OCI-LY3 (cell line): ENCODE measurements around the gene ANKS1B.

Source experiments
- H2AFZ ChIP-seq: fragments of 200-600, 300-600 bp; shearing (Covaris generic); 2 replicates; pipeline ENCODE4 v1.6.0; 2014; ENCODE audit warnings: antibody characterized with exemption, low read depth, low read length
- H3K27ac ChIP-seq: fragments of 200-600, 300-600 bp; sonication (generic); 2 replicates; pipeline ENCODE4 v1.5.1; 2014; ENCODE audit warnings: mild to moderate bottlenecking, low read length, moderate library complexity, mixed read lengths
- H3K27me3 ChIP-seq: fragments of 200-600, 300-600 bp; sonication (generic); 2 replicates; pipeline ENCODE4 v1.6.1; 2014; ENCODE audit warnings: low read depth, low read length, mixed read lengths
- H3K36me3 ChIP-seq: fragments of 200-600, 300-600 bp; sonication (generic); replicated peaks from 2 replicates; pipeline ENCODE3; 2014; ENCODE audit warnings: low read depth, low read length, mixed read lengths
- H3K4me1 ChIP-seq: fragments of 300-600, 200-600 bp; sonication (generic); 2 replicates; pipeline ENCODE4 v1.6.1; 2014; ENCODE audit warnings: low read length, mixed read lengths
- H3K4me2 ChIP-seq: fragments of 200-600, 300-600 bp; sonication (generic); 2 replicates; pipeline ENCODE4 v1.6.1; 2014; ENCODE audit warnings: low read length, mixed read lengths
- H3K4me3 ChIP-seq: fragments of 300-600, 200-600 bp; sonication (generic); 2 replicates; pipeline ENCODE4 v1.5.1; 2014; ENCODE audit warnings: antibody characterized with exemption, mild to moderate bottlenecking, low read length, moderate library complexity
- H3K79me2 ChIP-seq: fragments of 300-600, 200-600 bp; shearing (Covaris generic); 2 replicates; pipeline ENCODE4 v1.6.1; 2014; ENCODE audit warnings: mild to moderate bottlenecking, low read length, mixed read lengths
- H3K9ac ChIP-seq: fragments of 300-600, 200-600 bp; shearing (Covaris generic); 2 replicates; pipeline ENCODE4 v1.6.0; 2014; ENCODE audit warnings: mild to moderate bottlenecking, low read length, moderate library complexity
- H3K9me3 ChIP-seq: fragments of 200-600, 300-600 bp; shearing (Covaris generic); 2 replicates; pipeline ENCODE4 v1.6.1; 2014; ENCODE audit warnings: low read length, mixed read lengths; ENCODE audit not compliant: insufficient read depth
- H4K20me1 ChIP-seq: fragments of 200-600, 300-600 bp; sonication (generic); 2 replicates; pipeline ENCODE4 v1.6.1; 2016; ENCODE audit warnings: low read length, mixed read lengths; ENCODE audit not compliant: insufficient read depth
- CTCF ChIP-seq: fragments of 200-600, 300-600 bp; sonication (generic); IDR thresholded peaks from 2 replicates; pipeline ENCODE4 v1.5.1; 2014; ENCODE audit warnings: antibody characterized with exemption, low read length, low read depth
- EZH2phosphoT487 ChIP-seq: fragments of 200-600 bp; shearing (Covaris generic); IDR thresholded peaks from 2 replicates; pipeline ENCODE4 v1.6.1; 2018; ENCODE audit warnings: antibody characterized with exemption, mixed run types, low read depth

ANKS1B gene

GRCh38 chr12:99140017-99140720, 844.6 kb downstream of the ANKS1B start:
- Histone ChIP-seq H3K36me3 (no peaks in the 10 kb centered on the region), H3K9me3 (peaks cover 13% of the 10 kb centered on the region; the same call in 1 of the 2 replicates), H2AFZ (no peak overlapping the region), H3K4me1 (peaks cover 23% of the 10 kb centered on the region), H3K9ac (no peak overlapping the region), H3K27me3 (no peaks in the 10 kb centered on the region), H3K4me2 (no peak overlapping the region), H3K4me3 (no peak overlapping the region), H3K27ac (no peak overlapping the region), H3K79me2 (no peaks in the 10 kb centered on the region), H4K20me1 (no peaks in the 10 kb centered on the region)
- no peak for TF ChIP-seq CTCF
- no peak for TF ChIP-seq EZH2phosphoT487

GRCh38 chr12:99138393-99138792, 846.3 kb downstream of the ANKS1B start:
- Histone ChIP-seq H3K4me2 (no peak overlapping the region), H3K4me3 (no peak overlapping the region), H4K20me1 (no peaks in the 10 kb centered on the region), H3K36me3 (no peaks in the 10 kb centered on the region), H3K27me3 (no peaks in the 10 kb centered on the region), H3K4me1 (peaks cover 33% of the 10 kb centered on the region), H3K79me2 (no peaks in the 10 kb centered on the region), H3K27ac (no peak overlapping the region), H3K9ac (no peak overlapping the region), H3K9me3 (peaks cover 8% of the 10 kb centered on the region; the same call in 1 of the 2 replicates), H2AFZ (no peak overlapping the region)
- TF ChIP-seq CTCF (no peak), EZH2phosphoT487 (no peak)

- peak overlapping the region; percentile 78 for H3K4me2 ChIP-seq
- H2AFZ ChIP-seq = peak overlapping the region; percentile 96
- H3K4me1 ChIP-seq = peaks cover 37% of the 10 kb centered on the region
- H3K27me3 ChIP-seq = no peaks in the 10 kb centered on the region
- TF ChIP-seq CTCF (0 out of 2 replicates have a peak, but pooled peaks have one; percentile 6), EZH2phosphoT487 (no peak)
- no peaks in the 10 kb centered on the region for H4K20me1 ChIP-seq
- peak overlapping the region; percentile 67 for H3K27ac ChIP-seq
- peak overlapping the region; percentile 46 for H3K4me3 ChIP-seq
- H3K79me2 ChIP-seq = no peaks in the 10 kb centered on the region
- H3K9me3 ChIP-seq = peaks cover 5% of the 10 kb centered on the region; the same call in 1 of the 2 replicates
- no peaks in the 10 kb centered on the region for H3K36me3 ChIP-seq
- H3K9ac ChIP-seq = peak overlapping the region; percentile 47
These were observed 847.4 kb downstream of the ANKS1B start for GRCh38 chr12:99137124-99137855.

GRCh38 chr12:99136516-99136915, 848.2 kb downstream of the ANKS1B start:
- no peak overlapping the region; the same call in 1 of the 2 replicates for H2AFZ ChIP-seq
- no peaks in the 10 kb centered on the region for H4K20me1 ChIP-seq
- H3K9me3 ChIP-seq = no peaks in the 10 kb centered on the region
- no peaks in the 10 kb centered on the region for H3K36me3 ChIP-seq
- H3K4me2 ChIP-seq = peak overlapping the region; percentile 78; the same call in 1 of the 2 replicates
- no peak overlapping the region for H3K27ac ChIP-seq
- no peak for TF ChIP-seq CTCF
- no peak for TF ChIP-seq EZH2phosphoT487
- H3K79me2 ChIP-seq = no peaks in the 10 kb centered on the region
- no peaks in the 10 kb centered on the region for H3K27me3 ChIP-seq
- no peak overlapping the region for H3K4me3 ChIP-seq
- peaks cover 45% of the 10 kb centered on the region for H3K4me1 ChIP-seq
- H3K9ac ChIP-seq = no peak overlapping the region
